ENCODE measurements around the gene LRCH2. TPM values are rescaled to one million over a fixed set of nuclear protein-coding genes. Genes with fewer than 3 reads are reported as not detected.

Gene LRCH2
- total and polyA plus RNA-seq, 2 of the 4 experiments (the other 2 are of a cell fraction), result 2.6 to 4.3 TPM

DNA sequence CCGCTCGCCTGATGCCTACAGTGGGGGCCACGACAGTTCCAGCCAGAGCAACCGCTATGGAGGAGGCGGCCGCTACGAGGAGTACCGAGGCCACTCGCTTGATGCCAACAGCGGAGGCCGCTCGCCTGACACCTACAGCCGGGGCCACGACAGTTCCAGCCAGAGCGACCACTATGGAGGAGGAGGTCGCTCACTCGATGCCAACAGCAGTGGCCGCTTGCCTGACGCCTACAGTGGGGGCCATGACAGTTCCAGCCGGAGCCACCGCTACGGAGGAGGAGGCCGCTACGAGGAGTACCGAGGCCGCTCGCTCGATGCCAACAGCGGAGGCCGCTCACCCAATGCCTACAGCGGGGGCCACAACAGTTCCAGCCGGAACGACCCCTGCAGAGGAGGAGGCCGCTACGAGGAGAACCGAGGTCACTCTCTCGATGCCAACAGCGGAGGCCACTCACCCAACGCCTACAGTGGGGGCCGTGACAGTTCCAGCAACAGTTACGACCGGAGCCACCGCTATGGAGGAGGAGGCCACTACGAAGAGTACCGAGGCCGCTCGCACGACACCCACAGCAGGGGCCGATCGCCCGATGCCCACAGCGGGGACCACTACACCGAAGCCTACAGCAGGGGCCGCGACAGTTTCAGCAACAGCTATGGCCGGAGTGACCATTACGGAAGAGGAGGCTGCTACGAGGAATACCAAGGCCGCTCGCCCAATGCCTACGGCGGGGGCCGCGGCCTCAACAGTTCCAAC lies 42.2 kb downstream of the LRCH2 start:
- H4K5ac ChIP-seq (ENCODE audit: low read depth, low read length), result no peak overlapping the region

More for the DNA sequence above, 42.2 kb downstream of the LRCH2 start:
- H4K8ac ChIP-seq (ENCODE audit: low read depth in 2 of 2, low read length in 2 of 2), result no peak overlapping the region
- H2AK9ac ChIP-seq (replicated peaks; ENCODE audit: low read depth, low read length, poor library complexity), result no peak overlapping the region
- POLR2A ChIA-PET (ENCODE audit: unreplicated experiment), result no interaction called here
- H3K14ac ChIP-seq (replicated peaks; ENCODE audit: low read depth, low read length), result no peak overlapping the region
- H3K23ac ChIP-seq (ENCODE audit: low read depth, low read length), result no peak overlapping the region
- dilution Hi-C loops (cut with HindIII; ENCODE audit: low sequenced_read_pairs, unreplicated experiment) (no loop called here), intact Hi-C loops (cut with micrococcal nuclease) (no loop called here), in situ Hi-C loops (cut with MboI; ENCODE audit: low sequenced_read_pairs) (no loop called here)
- no peak overlapping the region for H2AFZ ChIP-seq (replicated peaks; ENCODE audit: low read length, poor library complexity)
- no peak overlapping the region for H2BK20ac ChIP-seq (ENCODE audit: low read depth, low read length)
- no peak overlapping the region for H3K18ac ChIP-seq (ENCODE audit: low read depth, low read length)
- H3K36me3 ChIP-seq (ENCODE audit: control insufficient read depth, insufficient read depth, low read length), result no peaks in the 10 kb centered on the region; the same call in 1 of the 2 replicates
- H3K56ac ChIP-seq (ENCODE audit: extremely low read depth, insufficient read depth, low read length), result no peak overlapping the region
- TF ChIP-seq, protein P1, sequence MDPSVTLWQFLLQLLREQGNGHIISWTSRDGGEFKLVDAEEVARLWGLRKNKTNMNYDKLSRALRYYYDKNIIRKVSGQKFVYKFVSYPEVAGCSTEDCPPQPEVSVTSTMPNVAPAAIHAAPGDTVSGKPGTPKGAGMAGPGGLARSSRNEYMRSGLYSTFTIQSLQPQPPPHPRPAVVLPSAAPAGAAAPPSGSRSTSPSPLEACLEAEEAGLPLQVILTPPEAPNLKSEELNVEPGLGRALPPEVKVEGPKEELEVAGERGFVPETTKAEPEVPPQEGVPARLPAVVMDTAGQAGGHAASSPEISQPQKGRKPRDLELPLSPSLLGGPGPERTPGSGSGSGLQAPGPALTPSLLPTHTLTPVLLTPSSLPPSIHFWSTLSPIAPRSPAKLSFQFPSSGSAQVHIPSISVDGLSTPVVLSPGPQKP (IDR thresholded peaks at IDR 0.05; ENCODE audit: borderline replicate concordance, low read depth, low read length), result no peak
- TF ChIP-seq MXI1 (IDR thresholded peaks at IDR 0.05; ENCODE audit: borderline replicate concordance, low read depth, low read length) (no peak), CHD1 (IDR thresholded peaks at IDR 0.05; ENCODE audit: low read depth, low read length) (no peak)
- no peak overlapping the region for H3K4ac ChIP-seq (ENCODE audit: low read depth, low read length)
- no TSS peak for BruUV-seq (replicated peaks)
- H4K91ac ChIP-seq (ENCODE audit: insufficient read depth, low read depth, low read length), result no peak overlapping the region
- peaks cover 0 to 10% of the 10 kb centered on the region in 2 experiments; a peak in 2 of 4 replicates for H3K79me1 ChIP-seq (ENCODE audit: low read depth in 1 of 2, low read length in 2 of 2)
- H4K20me1 ChIP-seq (ENCODE audit: insufficient read depth, low read length), result no peaks in the 10 kb centered on the region; the same call in none of the 2 replicates
- H3K4me3 ChIP-seq (ENCODE audit: insufficient read depth, low read depth, low read length), result no peak overlapping the region
- H2BK5ac ChIP-seq (ENCODE audit: low read depth, low read length, poor library complexity, severe bottlenecking), result no peak overlapping the region
- H3K9me1 ChIP-seq (ENCODE audit: insufficient read depth, low read length), result 0 out of 2 replicates have a peak, but pooled peaks cover under 1% of the 10 kb centered on the region
- H3K27ac ChIP-seq (ENCODE audit: insufficient read depth, low read length), result no peak overlapping the region
- no peak overlapping the region for H3K4me2 ChIP-seq (ENCODE audit: low read depth, low read length)
- H2AK5ac ChIP-seq (ENCODE audit: low read depth, low read length), result no peak overlapping the region
- no peaks in the 10 kb centered on the region for H3K27me3 ChIP-seq (ENCODE audit: control insufficient read depth, insufficient read depth, low read length)
- no peak overlapping the region for H2BK120ac ChIP-seq (ENCODE audit: low read depth, low read length)
- H2BK15ac ChIP-seq (ENCODE audit: low read depth, low read length), result no peak overlapping the region
- no peak for DNase-seq
- no peak overlapping the region for H3K9ac ChIP-seq (ENCODE audit: low read depth, low read length)
- CTCF ChIA-PET, result no interaction called here
- no peak for ATAC-seq (ENCODE audit: low read depth)
- no peaks in the 10 kb centered on the region for H3K4me1 ChIP-seq (ENCODE audit: control insufficient read depth, insufficient read depth, low read length)
- peaks cover 14% of the 10 kb centered on the region; the same call in 1 of the 2 replicates for H3K9me3 ChIP-seq (ENCODE audit: control insufficient read depth, insufficient read depth, low read length)
- WGBS, 2 experiments (ENCODE audit: extremely low coverage in 2 of 2, insufficient read length in 1 of 2), result 90% methylated on average over 37 of the region's 64 CpGs; no CpG with 5 or more reads in 1 of the 2 experiments
